DMS114 treated with DMSO at 0.1 percent for 48 hours (cell line): ENCODE data around the gene TMEM18.

Experiments used
- DNase-seq: peaks from one replicate; lab custom pipeline; 2025; ENCODE audit not compliant: unreplicated experiment; lab: John Stamatoyannopoulos, UW

The TMEM18 gene

GRCh38 chr2:673615-674320 lies 3.4 kb downstream of the TMEM18 start:
- DNase-seq, result no peak

- no peak for DNase-seq
These were observed 4.2 kb downstream of the TMEM18 start for GRCh38 chr2:673016-673415.

- DNase-seq, result no peak
These were observed 4.7 kb downstream of the TMEM18 start for GRCh38 chr2:672606-672905.

GRCh38 chr2:671787-672605 lies 5.2 kb downstream of the TMEM18 start:
- DNase-seq, result no peak

DNA sequence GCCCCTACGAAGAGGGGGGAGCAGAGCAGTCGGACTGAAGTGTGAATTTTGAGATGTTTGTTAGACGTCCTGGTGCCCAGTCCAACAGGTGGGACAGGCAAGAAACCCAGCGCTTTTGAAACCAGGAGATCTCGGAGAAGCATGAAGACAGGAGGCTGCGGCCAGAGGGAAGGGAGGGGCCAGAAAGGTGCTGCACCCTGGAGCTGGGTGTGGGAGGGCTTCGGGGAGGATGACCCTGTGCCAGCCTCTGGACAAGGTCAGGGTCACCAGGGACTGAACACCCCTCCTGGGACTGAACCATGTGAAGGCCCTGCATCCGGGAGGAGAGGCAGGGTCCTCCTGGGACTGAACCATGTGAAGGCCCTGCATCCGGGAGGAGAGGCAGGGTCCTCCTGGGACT lies 6.1 kb downstream of the TMEM18 start:
- no peak for DNase-seq

DNA sequence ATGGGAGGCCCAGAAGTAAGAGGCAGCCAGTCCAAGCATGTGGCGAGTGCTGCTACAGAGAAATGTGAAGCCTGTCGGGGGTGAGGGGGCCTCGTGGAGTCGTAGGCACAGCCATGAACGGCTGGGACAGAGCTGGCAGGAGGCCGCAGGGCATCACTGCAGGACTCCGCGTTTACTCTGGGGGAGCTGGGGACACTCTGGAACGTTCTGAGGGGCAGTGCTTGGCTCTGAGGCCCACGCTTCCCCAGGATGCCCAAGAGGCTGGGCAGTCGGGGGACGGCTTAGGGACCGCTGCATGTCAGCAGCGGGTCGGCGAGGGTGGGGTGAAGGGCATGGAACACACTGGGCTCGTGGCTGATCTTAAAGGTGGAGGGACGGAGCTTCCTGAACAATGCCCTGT lies 6.6 kb downstream of the TMEM18 start:
- DNase-seq, result no peak

DNA sequence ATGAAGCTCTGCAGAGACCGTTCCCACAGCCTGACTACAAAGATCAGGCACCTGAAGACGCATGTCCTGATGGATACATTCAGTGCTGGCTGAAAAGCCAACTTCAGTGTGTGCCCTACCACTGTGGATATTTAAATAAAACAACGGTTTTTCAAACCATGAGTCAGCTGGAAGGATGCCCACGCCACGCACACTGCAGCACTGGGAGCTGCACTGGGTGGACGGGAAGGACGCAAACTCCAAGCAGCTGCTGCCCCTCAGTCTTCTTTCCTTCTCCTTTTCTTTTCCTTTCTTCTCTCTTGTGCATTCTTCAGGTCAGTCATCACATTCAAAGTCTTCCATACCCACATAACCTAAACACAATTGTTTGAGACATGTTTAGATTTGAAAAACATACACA lies 7.9 kb downstream of the TMEM18 start:
- DNase-seq, result no peak

- DNase-seq, result no peak
These were observed 9.2 kb downstream of the TMEM18 start for GRCh38 chr2:668000-668398.

- DNase-seq, result no peak
These were observed 9.7 kb downstream of the TMEM18 start for GRCh38 chr2:667332-667999.

GRCh38 chr2:666441-666840 lies 10.8 kb downstream of the TMEM18 start:
- DNase-seq, result no peak

DNA sequence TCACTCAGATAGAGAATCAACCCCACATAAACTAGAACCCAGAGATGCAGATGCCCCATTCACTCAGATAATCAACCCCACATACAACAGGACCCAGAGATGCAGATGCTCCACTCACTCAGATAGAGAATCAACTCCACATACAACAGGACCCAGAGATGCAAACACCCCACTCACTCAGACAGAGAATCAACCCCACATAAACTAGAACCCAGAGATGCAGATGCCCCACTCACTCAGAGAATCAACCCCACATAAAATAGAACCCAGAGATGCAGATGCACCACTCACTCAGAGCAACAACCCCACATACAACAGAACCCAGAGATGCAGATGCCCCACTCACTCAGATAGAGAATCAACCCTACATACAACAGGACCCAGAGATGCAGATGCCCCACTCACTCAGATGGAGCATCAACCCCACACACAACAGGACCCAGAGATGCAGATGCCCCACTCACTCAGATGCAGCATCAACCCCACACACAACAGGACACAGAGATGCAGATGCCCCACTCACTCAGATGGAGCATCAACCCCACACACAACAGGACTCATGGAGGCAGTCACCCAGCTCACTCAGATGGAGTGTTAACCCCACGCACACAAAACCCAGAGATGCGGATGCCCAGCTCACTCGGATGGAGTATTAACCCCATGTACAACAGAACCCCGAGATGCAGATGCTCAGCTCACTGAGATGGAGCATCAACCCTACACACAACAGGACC lies 11.7 kb downstream of the TMEM18 start:
- DNase-seq, result no peak

DNA sequence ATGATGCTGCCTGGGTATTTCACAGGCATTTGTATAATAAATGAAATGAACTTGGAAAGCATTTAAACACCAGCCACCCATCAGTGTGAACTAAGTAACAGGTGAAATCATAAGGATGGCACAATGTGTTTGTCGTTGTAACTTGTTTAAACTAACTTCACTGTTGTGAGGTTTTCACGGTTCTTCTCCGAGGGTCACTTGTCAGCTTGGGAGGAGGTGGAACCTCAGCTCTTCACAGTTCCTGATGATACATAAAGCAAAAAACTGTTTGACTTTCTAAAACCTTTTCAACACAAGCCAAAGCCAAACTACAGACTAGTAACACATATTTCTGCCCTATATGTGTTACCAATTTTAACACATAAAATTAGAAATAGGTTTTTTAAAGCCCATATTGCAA lies 13.1 kb downstream of the TMEM18 start:
- no peak for DNase-seq

- DNase-seq, result no peak
These were observed 14.0 kb downstream of the TMEM18 start for GRCh38 chr2:663221-663620.

DNA sequence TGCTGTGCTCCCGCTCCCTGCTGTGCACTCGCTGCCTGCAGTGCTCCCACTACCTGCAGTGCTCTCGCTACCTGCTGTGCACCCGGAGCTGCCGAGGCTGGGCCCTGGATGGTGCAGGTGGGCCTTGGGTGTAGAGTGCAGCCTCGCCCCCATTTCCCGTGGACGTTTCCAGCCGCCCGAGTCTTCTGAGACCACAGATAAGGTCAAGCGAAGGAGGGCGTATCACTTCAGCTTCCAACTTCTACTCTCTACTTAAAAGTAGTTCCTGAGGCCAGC lies 15.9 kb downstream of the TMEM18 start:
- no peak for DNase-seq

- no peak for DNase-seq
These were observed 16.4 kb downstream of the TMEM18 start for GRCh38 chr2:660586-661359.

DNA sequence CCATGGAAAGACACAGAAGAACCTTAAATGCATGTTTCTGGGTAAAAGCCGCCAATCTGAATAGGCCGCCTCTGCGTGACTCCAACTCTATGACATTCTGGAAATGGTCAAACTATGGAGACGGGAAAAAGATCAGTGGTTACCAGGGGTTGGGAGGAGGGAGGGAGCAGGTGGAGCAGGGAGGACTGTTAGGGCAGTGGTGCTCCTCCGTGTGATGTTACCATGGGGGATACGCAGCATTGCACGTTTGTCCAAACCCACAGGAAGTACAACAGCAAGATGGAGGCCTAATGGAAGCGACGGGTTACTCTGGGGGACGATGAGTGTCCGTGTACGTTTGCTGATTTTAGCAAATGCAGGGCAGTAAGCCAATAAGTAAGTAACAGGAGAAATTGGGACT lies 17.2 kb downstream of the TMEM18 start:
- DNase-seq, result no peak

DNA sequence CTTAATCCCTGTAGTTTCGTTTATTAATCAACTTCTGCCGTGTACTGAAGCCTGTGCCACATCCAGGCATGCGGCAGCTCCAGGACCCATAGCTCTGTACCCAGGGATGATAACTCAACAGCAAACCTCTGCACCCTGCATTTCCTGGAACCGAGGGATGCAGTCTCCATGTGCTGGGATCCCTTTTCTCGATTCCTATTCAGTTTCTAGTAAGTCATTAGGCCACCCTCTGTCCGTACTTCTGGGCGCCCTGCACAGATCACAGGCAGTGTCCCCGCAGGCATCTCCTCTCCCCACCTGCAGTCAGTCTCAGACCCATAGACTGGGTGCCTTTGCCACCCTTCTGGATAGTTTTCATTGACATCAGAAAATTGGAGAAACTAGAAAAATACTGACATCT lies 18.8 kb downstream of the TMEM18 start:
- DNase-seq, result no peak

DNA sequence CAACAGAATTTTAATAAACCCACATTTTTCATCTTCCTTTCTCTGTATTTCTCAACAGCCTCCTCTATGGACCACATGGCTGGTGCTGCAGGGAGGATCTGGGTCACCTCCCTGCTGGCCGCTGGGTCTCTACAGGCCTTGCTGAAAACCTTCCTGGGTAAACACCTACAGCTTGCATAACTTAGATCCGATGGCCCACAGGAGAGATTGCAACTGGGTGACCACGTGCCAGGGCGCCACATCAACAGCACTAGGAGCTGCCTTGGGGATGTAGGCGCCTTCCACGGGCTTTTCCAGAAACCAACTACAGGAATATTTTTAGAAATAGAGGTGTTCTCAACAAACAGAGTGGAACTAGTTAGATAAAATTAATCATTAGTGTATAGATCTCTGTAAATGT lies 19.4 kb downstream of the TMEM18 start:
- no peak for DNase-seq

- DNase-seq, result no peak
These were observed 20.5 kb downstream of the TMEM18 start for GRCh38 chr2:656676-657075.

DNA sequence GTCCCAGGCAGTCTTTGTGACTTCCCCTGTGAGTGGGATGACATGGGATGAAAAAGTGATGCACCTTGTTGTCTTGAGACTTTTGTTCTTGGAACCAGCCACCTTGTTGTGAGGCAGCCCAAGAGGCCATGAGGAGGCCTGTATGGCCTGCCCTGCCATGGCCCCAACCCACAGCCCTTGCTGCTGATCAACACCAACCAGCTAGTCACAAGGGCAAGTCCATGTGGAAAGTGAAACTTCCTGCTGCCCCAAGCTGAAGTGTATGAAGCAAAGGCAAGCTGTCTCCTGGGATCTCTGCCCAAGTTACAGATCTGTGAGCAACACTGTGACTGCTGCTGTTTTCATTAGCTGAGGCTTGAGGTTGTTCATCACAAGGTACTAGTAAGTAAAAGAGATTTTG lies 21.6 kb downstream of the TMEM18 start:
- DNase-seq, result no peak

- DNase-seq, result no peak
These were observed 22.3 kb downstream of the TMEM18 start for GRCh38 chr2:654896-655295.
